K562 (cell line): ENCODE results near the gene NFIC. TPM values are rescaled to one million over a fixed set of nuclear protein-coding genes. Genes with fewer than 3 reads are reported as not detected.

Experiments
- ATAC-seq: fragments of 200-7000 bp; cut with Tn5 transposase; 3 replicates; pipeline ENCODE4 v1.9.1; 2020; ENCODE audit warnings: moderate library complexity
- BruUV-seq: library from RNA; stranded (reverse); fragments of 400-500 nt; replicated peaks from 2 replicates; lab custom pipeline; 2021; lab: Mats Ljungman, UMichigan
- CTCF ChIA-PET: fragments of 300-600 bp; formaldehyde crosslinking; extraction: SDS; loops from one replicate; lab custom pipeline; 2021; ENCODE audit warnings: low intra/inter-chr PET ratio; lab: Yijun Ruan, JAX
- POLR2A ChIA-PET: fragments of 300-600, 350-650 bp; sonication (Branson Sonifier 250); formaldehyde crosslinking; extraction: SDS; loops from one replicate; lab custom pipeline; 2021; ENCODE audit warnings: antibody characterized with exemption, inconsistent platforms; lab: Yijun Ruan, JAX
- DNase-seq, 4 experiments: peaks; one replicate each; pipeline versions ENCODE4 v3.0.0 to v3.0.0-alpha.2; 2011 to 2018; ENCODE audit warnings: low spot score in 3 of 4, mixed read lengths in 3 of 4; ENCODE audit errors: extremely low read depth in 1 of 4
- FAIRE-seq: peaks from 2 replicates; lab custom pipeline; 2011; peaks lifted over from hg19 to GRCh38; lab: Jason Lieb, UNC
- H2AFZ ChIP-seq: 2 replicates; pipeline ENCODE4 v1.6.0; 2011; ENCODE audit warnings: low read depth, low read length, control low read depth, inconsistent platforms
- H3K27ac ChIP-seq: fragments of 200-600 bp; 3 replicates; pipeline ENCODE4 v1.8.0; 2011; ENCODE audit warnings: low read depth, mild to moderate bottlenecking, control low read depth, inconsistent platforms, low read length, moderate library complexity, mixed read lengths; ENCODE audit errors: extremely low read depth
- H3K27me3 ChIP-seq, 2 experiments: fragments of 300-600 bp in 1 of 2; 2 replicates in 1 of 2; 3 replicates in 1 of 2; pipeline versions ENCODE4 v1.6.0 to v1.8.0; 2011; ENCODE audit warnings: inconsistent platforms in 2 of 2, low read length in 2 of 2, mild to moderate bottlenecking in 1 of 2, mixed read lengths in 1 of 2, moderate library complexity in 1 of 2; ENCODE audit not compliant: control insufficient read depth in 2 of 2, insufficient read depth in 2 of 2
- H3K36me3 ChIP-seq: fragments of 300-600 bp; 3 replicates; pipeline ENCODE4 v1.8.0; 2011; ENCODE audit warnings: mild to moderate bottlenecking, low read length, inconsistent platforms; ENCODE audit not compliant: control insufficient read depth, insufficient read depth
- H3K4me1 ChIP-seq, 2 experiments: fragments of 200-600 bp in 1 of 2; replicated peaks in 1 of 2; 2 replicates in 1 of 2; 3 replicates in 1 of 2; pipeline versions ENCODE4 v1.5.1 to v1.8.0; 2011; ENCODE audit warnings: inconsistent platforms in 2 of 2, low read length in 2 of 2, mild to moderate bottlenecking in 1 of 2, mixed read lengths in 1 of 2, moderate library complexity in 1 of 2; ENCODE audit not compliant: control insufficient read depth in 2 of 2, insufficient read depth in 2 of 2
- H3K4me2 ChIP-seq: 2 replicates; pipeline ENCODE4 v1.6.1; 2011; ENCODE audit warnings: low read length, control low read depth, inconsistent platforms, mixed read lengths; ENCODE audit not compliant: insufficient read depth
- H3K4me3 ChIP-seq: fragments of 200-600 bp; sonication (generic), shearing (Covaris generic); 2 replicates; pipeline ENCODE4 v1.5.1; 2016; ENCODE audit warnings: control low read depth, inconsistent platforms
- H3K79me2 ChIP-seq: fragments of 200-600 bp; 3 replicates; pipeline ENCODE4 v1.8.0; 2011; ENCODE audit warnings: low read length, inconsistent platforms; ENCODE audit not compliant: control insufficient read depth, insufficient read depth
- H3K9ac ChIP-seq, 2 experiments: 2 replicates each; pipeline versions ENCODE4 v1.6.0 to v1.6.1; 2011; ENCODE audit warnings: low read depth in 2 of 2, low read length in 2 of 2, control low read depth in 1 of 2, inconsistent platforms in 1 of 2, mild to moderate bottlenecking in 1 of 2, mixed read lengths in 1 of 2; ENCODE audit not compliant: insufficient read depth in 1 of 2
- H3K9me1 ChIP-seq: one replicate; pipeline ENCODE4 v1.6.0; 2011; ENCODE audit warnings: inconsistent platforms, mild to moderate bottlenecking, low read length, moderate library complexity; ENCODE audit not compliant: control insufficient read depth, insufficient read depth
- H3K9me3 ChIP-seq: replicated peaks from 2 replicates; pipeline ENCODE4 v1.5.1; 2011; ENCODE audit warnings: low read depth, low read length, inconsistent platforms; ENCODE audit not compliant: control insufficient read depth, insufficient read depth
- H4K20me1 ChIP-seq: replicated peaks from 2 replicates; pipeline ENCODE4 v1.6.1; 2011; ENCODE audit warnings: low read length, inconsistent platforms, mixed read lengths; ENCODE audit not compliant: control insufficient read depth, insufficient read depth
- CAMTA2 ChIP-seq: fragments of 250-450 bp; sonication (Bioruptor Pico); conservative IDR thresholded peaks from 2 replicates; pipeline ENCODE4 v1.5.1; 2022
- CXXC5 ChIP-seq: fragments of 250-450 bp; sonication (Bioruptor Pico); IDR thresholded peaks from 2 replicates; pipeline ENCODE4 v1.8.0; 2022; ENCODE audit warnings: inconsistent platforms, mild to moderate bottlenecking, moderate library complexity
- POLR2G ChIP-seq: fragments of 200-400 bp; formaldehyde crosslinking; IDR thresholded peaks from 2 replicates; pipeline ENCODE4 v1.6.1; 2017; ENCODE audit warnings: low read depth, mild to moderate bottlenecking, antibody characterized with exemption, low read length, moderate library complexity
- ZNF274 ChIP-seq: IDR thresholded peaks from 2 replicates; pipeline ENCODE4 v1.6.1; 2011; ENCODE audit warnings: low read depth, mild to moderate bottlenecking, low read length, moderate library complexity, borderline replicate concordance
- WGBS: fragments of 100-300 bp; shearing (Covaris generic); methylation state at CpG from one replicate; pipeline ENCODE4 v1.1.6; 2016; ENCODE audit warnings: low coverage, mixed read lengths; ENCODE audit not compliant: insufficient coverage; ENCODE audit errors: missing lambda C conversion rate; 5-methylcytosine and 5-hydroxymethylcytosine counted together
- in situ Hi-C: fragments of 300-500 bp; cut with MboI; formaldehyde crosslinking; loops from 4 replicates; pipeline ENCODE4 v1.15.0; 2018; ENCODE audit warnings: inconsistent platforms, mixed read lengths
- intact Hi-C: fragments of 100-400 bp; cut with micrococcal nuclease; formaldehyde crosslinking; loops from 2 replicates; pipeline ENCODE4 v1.14.2; 2022
- polyA plus RNA-seq, 8 experiments: library from polyadenylated mRNA; depleted of rRNA in 4 of 8; stranded (reverse) in 5 of 8; unstranded in 3 of 8; fragments of >200 nt; fragmentation: Nextera tagmentation in 2 of 8; fragmentation: Illumina TruSeq in 1 of 8; extraction: Ambion mirVana in 2 of 8; extraction: Trizol in 1 of 8; gene quantifications; 2 replicates each; pipeline versions ENCODE4 v1.2.1 to v1.2.3, GENCODE V29; 2011 to 2014; ENCODE audit warnings: inconsistent platforms in 1 of 8, missing spikeins in 1 of 8
- total RNA-seq, 7 experiments: library from RNA; depleted of rRNA in 6 of 7; stranded (reverse); fragments of >200 nt in 6 of 7; fragmentation: Illumina TruSeq in 2 of 7; extraction: Trizol in 2 of 7; gene quantifications; 2 replicates each; pipeline versions ENCODE4 v1.2.1 to v1.2.3, GENCODE V29; 2011 to 2021; ENCODE audit warnings: low replicate concordance in 1 of 7

NFIC gene
- total and polyA plus RNA-seq, 9 of the 15 experiments (the other 6 are each of a cell fraction or from before 2014, with no cell fraction given), result 0.71 to 62.1 (median 6.9) TPM

- peaks cover 14% of the 10 kb centered on the region for H3K9me1 ChIP-seq
- ChIA-PET CTCF (no interaction called here), POLR2A (interaction anchor here (1.4 kb wide), 1 partner anchor 10 kb away, joined by 4 read pairs; no protein-coding TSS in a partner anchor)
- WGBS, result 92% methylated on average over 20 of the region's 22 CpGs
- no peaks in the 10 kb centered on the region for H3K27me3 ChIP-seq
- no TSS peak for BruUV-seq
- peaks cover 11 to 83% of the 10 kb centered on the region in 2 experiments; a peak in 4 of 5 replicates for H3K4me1 ChIP-seq
- H2AFZ ChIP-seq, result no peak overlapping the region
- no peak overlapping the region for H3K27ac ChIP-seq
- H3K36me3 ChIP-seq, result peaks cover 38% of the 10 kb centered on the region; the same call in 2 of the 3 replicates
- H4K20me1 ChIP-seq, result peaks cover 64% of the 10 kb centered on the region
- H3K9ac ChIP-seq, result peak overlapping the region in 1 of 2 experiments; percentile 1; a peak in 1 of 4 replicates
- 0 out of 2 replicates have a peak, but pooled peaks have one; percentile 39 for TF ChIP-seq POLR2G
- TF ChIP-seq ZNF274, result no peak
- TF ChIP-seq CXXC5, result no peak
- no peak overlapping the region for H3K4me3 ChIP-seq
- intact Hi-C loops (no loop called here), in situ Hi-C loops (no loop called here)
- peaks cover 91% of the 10 kb centered on the region for H3K79me2 ChIP-seq
- H3K4me2 ChIP-seq, result no peak overlapping the region
- H3K9me3 ChIP-seq, result no peaks in the 10 kb centered on the region
- ATAC-seq, result no peak
- FAIRE-seq, result no peak
- no peak for DNase-seq
Measured at GRCh38 chr19:3510727-3511126, 144.3 kb downstream of the NFIC start.

GRCh38 chr19:3511506-3512251 is 145.3 kb downstream of the NFIC start:
- ChIA-PET POLR2A (interaction anchor here (0.6 to 1.8 kb wide), 3 partner anchors 9 to 149 kb away, joined by 4 to 7 read pairs (median 4); no protein-coding TSS in a partner anchor), CTCF (no interaction called here)
- ATAC-seq (no peak), DNase-seq (no peak), FAIRE-seq (no peak)
- Histone ChIP-seq H3K79me2 (peaks cover 91% of the 10 kb centered on the region), H3K9me1 (peaks cover 14% of the 10 kb centered on the region), H3K4me1 (peaks cover 11 to 85% of the 10 kb centered on the region in 2 experiments; a peak in 4 of 5 replicates), H2AFZ (no peak overlapping the region), H3K27me3 (no peaks in the 10 kb centered on the region), H3K9me3 (no peaks in the 10 kb centered on the region), H3K27ac (no peak overlapping the region), H3K4me2 (no peak overlapping the region), H3K4me3 (no peak overlapping the region), H3K9ac (peak overlapping the region in 1 of 2 experiments; percentile 17; a peak in 1 of 4 replicates), H3K36me3 (peaks cover 38% of the 10 kb centered on the region; the same call in 2 of the 3 replicates), H4K20me1 (peaks cover 69% of the 10 kb centered on the region)
- in situ Hi-C loops (no loop called here), intact Hi-C loops (no loop called here)
- 87% methylated on average over 26 of the region's 26 CpGs for WGBS
- TF ChIP-seq POLR2G, result peak; percentile 44
- TF ChIP-seq CAMTA2 (CRISPR knock-in tag), result no peak
- BruUV-seq, result no TSS peak
